Measurements from ENCODE around the gene TFR2. TPM values are rescaled to one million over a fixed set of nuclear protein-coding genes. Genes with fewer than 3 reads are reported as not detected.

TFR2 gene
- total RNA-seq, 4 donors from 2014 or later, result 0.17 to 0.32 TPM; not detected in 2

DNA sequence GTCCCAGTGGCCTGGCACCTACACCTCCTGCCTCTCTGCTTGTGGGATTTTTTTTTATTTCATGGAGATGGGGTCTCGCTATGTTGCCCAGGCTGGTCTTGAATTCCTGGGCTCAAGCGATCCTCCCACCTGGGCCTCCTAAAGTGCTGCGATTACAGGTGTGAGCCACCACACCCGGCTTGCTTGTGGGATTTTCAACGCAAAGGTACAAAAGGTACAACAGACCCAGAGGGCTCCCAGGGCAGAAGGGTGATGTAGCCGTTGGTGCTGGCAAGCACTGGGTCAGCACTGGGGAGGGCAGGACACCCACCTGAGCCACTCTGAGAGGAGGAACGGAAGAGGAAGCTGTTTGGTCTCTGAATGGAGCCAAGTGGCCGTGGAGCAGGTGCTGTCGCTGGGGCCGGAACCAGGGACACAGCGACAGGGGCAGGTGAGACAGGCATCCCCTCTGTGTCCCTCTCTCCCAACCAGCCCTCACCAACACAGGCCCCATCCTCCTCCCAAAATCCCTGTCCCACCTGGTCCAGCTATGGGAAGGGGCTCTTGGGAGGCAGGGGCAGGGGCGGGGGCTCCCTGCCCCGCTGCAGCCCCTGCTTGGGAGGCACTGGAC lies 64.9 kb downstream of the TFR2 start:
- intact Hi-C loops (cut with DNase I), result no loop called here
- TF ChIP-seq, protein P1, sequence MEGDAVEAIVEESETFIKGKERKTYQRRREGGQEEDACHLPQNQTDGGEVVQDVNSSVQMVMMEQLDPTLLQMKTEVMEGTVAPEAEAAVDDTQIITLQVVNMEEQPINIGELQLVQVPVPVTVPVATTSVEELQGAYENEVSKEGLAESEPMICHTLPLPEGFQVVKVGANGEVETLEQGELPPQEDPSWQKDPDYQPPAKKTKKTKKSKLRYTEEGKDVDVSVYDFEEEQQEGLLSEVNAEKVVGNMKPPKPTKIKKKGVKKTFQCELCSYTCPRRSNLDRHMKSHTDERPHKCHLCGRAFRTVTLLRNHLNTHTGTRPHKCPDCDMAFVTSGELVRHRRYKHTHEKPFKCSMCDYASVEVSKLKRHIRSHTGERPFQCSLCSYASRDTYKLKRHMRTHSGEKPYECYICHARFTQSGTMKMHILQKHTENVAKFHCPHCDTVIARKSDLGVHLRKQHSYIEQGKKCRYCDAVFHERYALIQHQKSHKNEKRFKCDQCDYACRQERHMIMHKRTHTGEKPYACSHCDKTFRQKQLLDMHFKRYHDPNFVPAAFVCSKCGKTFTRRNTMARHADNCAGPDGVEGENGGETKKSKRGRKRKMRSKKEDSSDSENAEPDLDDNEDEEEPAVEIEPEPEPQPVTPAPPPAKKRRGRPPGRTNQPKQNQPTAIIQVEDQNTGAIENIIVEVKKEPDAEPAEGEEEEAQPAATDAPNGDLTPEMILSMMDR (IDR thresholded peaks at IDR 0.05), result no peak
- no peak for TF ChIP-seq EP300 (IDR thresholded peaks at IDR 0.05)
- TF ChIP-seq POLR2A (IDR thresholded peaks at IDR 0.05; ENCODE audit: low read depth), result no peak
- no peak for TF ChIP-seq POLR2AphosphoS5 (IDR thresholded peaks at IDR 0.05)

DNA sequence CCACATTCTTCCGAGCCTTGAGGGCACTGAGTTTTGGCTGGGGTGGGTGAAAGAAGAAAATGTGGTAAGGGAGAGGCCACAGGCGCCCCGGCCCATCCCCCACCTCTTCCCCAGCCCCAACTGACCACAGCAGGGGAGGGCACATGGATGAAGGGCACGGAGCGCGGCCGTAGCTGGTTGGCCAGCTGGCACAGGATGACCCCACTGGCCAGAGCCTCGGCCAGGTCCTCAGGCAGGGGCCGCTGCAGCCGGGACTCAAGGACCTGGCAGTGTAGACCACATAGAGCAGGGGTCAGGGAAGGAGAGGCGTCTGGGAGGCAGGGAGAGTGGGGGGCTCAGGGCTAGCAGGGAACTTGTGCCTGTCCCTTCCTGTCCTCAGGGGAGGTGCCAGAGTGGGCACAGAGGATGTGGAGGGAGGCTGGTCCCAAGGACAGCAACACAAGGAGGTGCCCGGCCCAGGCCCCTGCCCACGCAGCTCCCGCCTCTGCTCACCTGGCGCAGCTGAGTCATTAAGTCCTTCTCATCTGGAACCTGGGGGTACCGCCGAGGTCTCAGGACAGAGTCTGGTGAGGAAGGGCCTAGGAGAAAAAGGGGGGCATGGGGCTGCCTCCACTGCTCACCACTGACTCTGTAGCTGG lies 65.5 kb downstream of the TFR2 start:
- Histone ChIP-seq H3K27ac (replicated peaks in 1 of 4) (no peak overlapping the region), H3K4me3 (no peak overlapping the region), H3K36me3 (peaks cover 53 to 80% (median 75%) of the 10 kb centered on the region in 4 donors), H3K27me3 (peaks cover 0 to 53% (median 0%) of the 10 kb centered on the region in 4 donors), H3K4me1 (peaks cover 0 to 4% (median 3%) of the 10 kb centered on the region in 4 donors), H3K9me3 (no peaks in the 10 kb centered on the region)
- no peak for TF ChIP-seq POLR2AphosphoS5 (IDR thresholded peaks at IDR 0.05)
- TF ChIP-seq EP300 (IDR thresholded peaks at IDR 0.05), result no peak
- TF ChIP-seq POLR2A (IDR thresholded peaks at IDR 0.05; ENCODE audit: low read depth), result no peak
- TF ChIP-seq, protein P1 (IDR thresholded peaks at IDR 0.05), result no peak
- WGBS, result 89% methylated on average over 10 of the region's 17 CpGs
- DNase-seq (ENCODE audit: extremely low spot score), result no peak
- intact Hi-C loops (cut with DNase I), result no loop called here

More for the DNA sequence above, 64.9 kb downstream of the TFR2 start:
- Histone ChIP-seq H3K4me3 (no peak overlapping the region), H3K4me1 (peaks cover 0 to 4% (median 0%) of the 10 kb centered on the region in 4 donors), H3K27ac (replicated peaks in 1 of 4) (no peak overlapping the region), H3K9me3 (no peaks in the 10 kb centered on the region), H3K27me3 (peaks cover 0 to 47% (median 0%) of the 10 kb centered on the region in 4 donors), H3K36me3 (peaks cover 59 to 86% (median 81%) of the 10 kb centered on the region in 4 donors)
- WGBS, result 88% methylated on average over 12 of the region's 13 CpGs
- no peak for DNase-seq (ENCODE audit: extremely low spot score)

DNA sequence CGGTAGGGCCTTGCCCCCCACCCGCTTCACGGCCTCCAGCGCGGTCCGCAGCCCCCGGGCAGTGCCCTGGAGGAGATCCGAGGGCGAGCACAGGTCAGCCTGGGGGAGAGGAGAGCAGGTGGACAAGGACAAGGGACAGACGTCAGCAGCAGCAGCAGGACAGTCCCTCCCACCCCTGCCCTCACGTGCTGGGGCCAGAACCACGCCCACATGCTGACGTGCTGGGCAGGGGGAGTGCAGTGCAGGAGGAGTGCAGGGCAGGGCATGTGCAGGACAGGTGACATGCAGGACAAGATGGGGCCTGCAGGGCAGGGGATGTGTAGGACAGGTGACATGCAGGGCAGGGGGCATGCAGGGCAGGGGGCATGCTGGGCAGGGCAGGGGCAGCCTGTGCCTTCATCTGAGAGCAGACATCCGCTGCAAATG lies 66.1 kb downstream of the TFR2 start:
- WGBS, result 88% methylated on average over 14 of the region's 14 CpGs

GRCh38 chr7:100574362-100575205 lies 66.8 kb downstream of the TFR2 start:
- Histone ChIP-seq H3K27ac (replicated peaks in 1 of 4) (no peak overlapping the region), H3K4me1 (peaks cover 10 to 17% (median 16%) of the 10 kb centered on the region in 4 donors), H3K4me3 (no peak overlapping the region), H3K27me3 (peaks cover 0 to 62% (median 1%) of the 10 kb centered on the region in 4 donors), H3K9me3 (no peaks in the 10 kb centered on the region), H3K36me3 (peaks cover 46 to 70% (median 62%) of the 10 kb centered on the region in 4 donors)
- WGBS, result 86% methylated on average over 44 of the region's 44 CpGs
- no peak for TF ChIP-seq POLR2AphosphoS5 (IDR thresholded peaks at IDR 0.05)
- TF ChIP-seq, protein P1 (IDR thresholded peaks at IDR 0.05), result no peak
- TF ChIP-seq EP300 (IDR thresholded peaks at IDR 0.05), result no peak
- no peak for TF ChIP-seq POLR2A (IDR thresholded peaks at IDR 0.05; ENCODE audit: low read depth)
- DNase-seq (ENCODE audit: extremely low spot score), result no peak
- intact Hi-C loops (cut with DNase I), result no loop called here

More for the DNA sequence above, 66.1 kb downstream of the TFR2 start:
- no peak for DNase-seq (ENCODE audit: extremely low spot score)
- Histone ChIP-seq H3K9me3 (no peaks in the 10 kb centered on the region), H3K4me1 (peaks cover 3 to 11% (median 10%) of the 10 kb centered on the region in 4 donors), H3K27ac (replicated peaks in 1 of 4) (no peak overlapping the region), H3K27me3 (peaks cover 0 to 58% (median under 1%) of the 10 kb centered on the region in 4 donors), H3K36me3 (peaks cover 51 to 76% (median 68%) of the 10 kb centered on the region in 4 donors), H3K4me3 (no peak overlapping the region)
- TF ChIP-seq POLR2AphosphoS5 (IDR thresholded peaks at IDR 0.05) (no peak), POLR2A (IDR thresholded peaks at IDR 0.05; ENCODE audit: low read depth) (no peak), EP300 (IDR thresholded peaks at IDR 0.05) (no peak)
- TF ChIP-seq, protein P1 (IDR thresholded peaks at IDR 0.05), result no peak
- intact Hi-C loops (cut with DNase I), result no loop called here
